Suppressor macrophage treated with lipopolysaccharide for 1 hour (primary cell): Measurements from ENCODE around the gene PIK3C2B.
"Not testable (repeated sequence)": the region's sequence is repeated elsewhere in the genome, so short reads cannot be mapped to it uniquely, and the experiment has no call there.

ENCODE experiments used
- DNase-seq, 3 donors: peaks; one replicate each; pipeline ENCODE4 v3.0.0-alpha.2; 2020 to 2022

Gene PIK3C2B

GRCh38 chr1:204507317-204508105, 12.9 kb upstream of the PIK3C2B start:
- peak; percentile 40 to 56 (median 47) for DNase-seq

DNA sequence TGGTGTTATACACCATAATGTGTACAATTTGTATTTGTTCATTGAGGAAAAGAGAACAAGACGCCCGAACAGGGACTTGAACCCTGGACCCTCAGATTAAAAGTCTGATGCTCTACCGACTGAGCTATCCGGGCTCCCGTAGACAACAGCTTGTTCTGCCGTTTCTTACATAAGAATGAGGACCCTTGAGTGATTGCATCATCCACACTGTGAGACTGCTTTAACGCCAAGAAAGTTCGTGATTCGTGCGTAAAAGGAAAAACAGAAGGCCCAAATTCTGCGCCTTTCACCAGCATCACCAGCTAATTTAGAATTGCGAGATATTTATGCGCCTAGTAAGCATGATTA, 12.3 kb upstream of the PIK3C2B start:
- DNase-seq = peak; percentile 86 to 95 (median 95)

DNA sequence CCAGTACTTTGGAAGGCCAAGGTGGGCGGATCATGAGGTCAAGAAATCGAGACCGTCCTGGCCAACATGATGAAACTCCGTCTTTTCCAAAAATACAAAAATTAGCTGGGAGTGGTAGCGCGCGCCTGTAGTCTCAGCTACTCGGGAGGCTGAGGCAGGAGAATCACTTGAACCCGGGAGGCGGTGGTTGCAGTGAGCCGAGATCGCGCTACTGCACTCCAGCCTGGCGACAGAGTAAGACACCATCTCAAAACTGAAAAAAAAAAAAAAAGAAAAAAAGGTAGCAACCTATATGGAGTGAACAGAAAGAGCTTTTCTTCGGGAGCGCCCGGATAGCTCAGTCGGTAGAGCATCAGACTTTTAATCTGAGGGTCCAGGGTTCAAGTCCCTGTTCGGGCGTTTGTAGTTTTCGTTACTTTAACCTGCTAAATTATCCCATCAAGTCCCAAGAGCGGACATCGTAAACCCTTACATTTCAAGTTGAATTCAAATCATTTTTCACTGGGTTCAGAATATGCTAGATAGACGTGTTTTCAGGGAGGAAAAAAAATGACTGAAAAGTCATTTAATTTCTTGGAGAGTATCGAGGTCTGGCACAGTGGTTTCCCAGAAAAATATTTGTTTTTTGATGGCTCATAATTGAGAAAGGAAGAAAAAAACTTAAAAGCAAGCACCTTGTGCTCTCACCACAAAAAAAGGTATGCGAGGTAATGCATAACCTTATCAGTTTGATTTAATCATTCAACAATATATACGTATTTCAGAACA, 11.8 kb upstream of the PIK3C2B start:
- peak; percentile 84 to 93 (median 88) for DNase-seq

- DNase-seq = no peak
Measured at GRCh38 chr1:204505674-204506200, 11.1 kb upstream of the PIK3C2B start.

GRCh38 chr1:204503913-204504519, 9.4 kb upstream of the PIK3C2B start:
- no peak for DNase-seq

GRCh38 chr1:204503122-204503912, 8.7 kb upstream of the PIK3C2B start:
- peak; percentile 78 to 91 (median 88) for DNase-seq

- DNase-seq = no peak
Measured at GRCh38 chr1:204502241-204502640, 7.6 kb upstream of the PIK3C2B start.

GRCh38 chr1:204499511-204500468, 5.2 kb upstream of the PIK3C2B start:
- no peak for DNase-seq

GRCh38 chr1:204498981-204499380, 4.4 kb upstream of the PIK3C2B start:
- peak; percentile 46 to 65 (median 53) for DNase-seq

- DNase-seq = no peak
Measured at GRCh38 chr1:204495777-204496176, 1.2 kb upstream of the PIK3C2B start.

DNA sequence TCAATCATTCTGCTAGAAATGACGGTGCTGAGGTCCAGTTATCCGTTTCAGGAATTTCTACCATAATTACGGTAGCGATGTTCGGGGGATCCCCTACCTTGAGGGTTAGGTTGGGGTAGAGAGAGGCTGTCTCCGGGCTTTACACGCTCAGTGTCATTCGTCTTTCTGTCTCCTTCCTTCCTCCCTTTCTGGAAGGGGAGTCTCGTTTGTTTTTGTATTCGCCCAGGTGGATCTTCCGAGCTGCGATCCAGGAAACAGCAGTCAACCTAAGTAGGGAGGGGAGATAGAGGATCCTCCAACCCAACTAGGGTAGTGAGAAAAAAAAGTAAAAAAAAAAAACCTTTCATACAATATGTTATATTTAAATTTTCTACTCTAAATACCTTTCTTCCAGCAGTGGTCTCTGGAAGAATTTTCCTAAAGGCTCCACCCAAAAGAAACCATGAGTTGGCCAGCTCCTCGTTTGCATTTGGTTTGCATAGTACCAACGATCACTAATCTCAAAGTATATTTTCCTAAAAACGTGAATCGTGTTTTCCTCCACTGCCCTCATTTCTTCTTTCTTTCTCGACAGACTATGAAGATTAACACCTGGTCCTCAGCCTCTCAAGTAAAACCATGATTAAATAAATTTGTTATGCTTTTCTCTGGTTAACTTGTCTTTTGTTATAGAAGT, 611 bp upstream of the PIK3C2B start:
- no peak for DNase-seq

- DNase-seq = peak in 2 of 3 donors; percentile 26 to 42
Measured at GRCh38 chr1:204493984-204494280, 673 bp downstream of the PIK3C2B start.

- DNase-seq = peak in 2 of 3 donors; percentile 25 to 33
Measured at GRCh38 chr1:204493145-204493983, 1.2 kb downstream of the PIK3C2B start.

- no peak for DNase-seq
Measured at GRCh38 chr1:204491655-204492054, 3.0 kb downstream of the PIK3C2B start.

DNA sequence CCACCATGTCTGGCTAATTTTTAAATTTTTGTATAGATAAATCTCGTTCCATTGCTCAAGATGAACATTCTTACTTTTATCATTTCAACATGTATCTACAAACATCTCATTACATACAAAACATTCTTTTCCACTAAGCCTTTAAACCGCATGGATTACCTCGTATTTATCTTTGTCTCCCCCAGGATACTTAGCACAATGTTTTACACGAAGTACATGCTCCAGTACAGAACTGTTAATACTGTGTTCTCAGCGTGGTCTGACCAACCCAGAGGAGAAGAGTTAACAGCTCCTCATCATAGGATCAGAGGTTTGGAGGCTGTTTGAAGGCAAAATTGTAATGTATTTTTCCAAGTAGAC, 7.4 kb downstream of the PIK3C2B start:
- no peak for DNase-seq

DNA sequence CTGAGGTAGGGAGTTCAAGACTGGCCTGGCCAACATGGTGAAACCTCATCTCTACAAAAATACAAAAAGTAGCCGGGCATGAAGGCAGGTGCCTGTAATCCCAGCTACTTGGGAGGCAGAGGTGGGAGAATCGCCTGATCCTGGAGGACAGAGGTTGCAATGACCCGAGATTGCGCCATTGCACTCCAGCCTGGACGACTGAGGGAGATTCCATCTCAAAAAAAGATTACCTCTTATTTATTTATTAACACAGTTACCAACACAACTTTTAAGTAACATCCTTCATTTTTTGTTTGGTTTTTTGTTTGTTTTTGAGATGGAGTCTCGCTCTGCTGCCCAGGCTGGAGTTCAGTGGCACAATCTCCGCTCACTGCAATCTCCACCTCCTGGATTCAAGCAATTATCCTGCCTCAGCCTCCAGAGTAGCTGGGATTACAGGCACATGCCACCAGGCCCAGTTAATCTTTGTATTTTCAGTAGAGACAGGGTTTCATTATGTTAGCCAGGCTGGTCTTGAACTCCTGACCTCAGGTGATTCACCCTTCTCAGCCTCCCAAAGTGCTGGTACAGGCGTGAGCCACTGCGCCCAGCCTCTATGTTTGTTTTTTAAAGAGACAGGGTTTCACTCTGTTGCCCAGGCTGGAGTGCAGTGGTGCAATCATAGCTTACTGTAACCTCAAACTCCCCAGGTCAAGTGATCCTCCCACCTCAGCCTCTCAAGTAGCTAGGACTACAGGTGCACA, 7.9 kb downstream of the PIK3C2B start:
- not testable (repeated sequence) for DNase-seq

- no peak for DNase-seq
Measured at GRCh38 chr1:204483791-204484190, 10.8 kb downstream of the PIK3C2B start.

DNA sequence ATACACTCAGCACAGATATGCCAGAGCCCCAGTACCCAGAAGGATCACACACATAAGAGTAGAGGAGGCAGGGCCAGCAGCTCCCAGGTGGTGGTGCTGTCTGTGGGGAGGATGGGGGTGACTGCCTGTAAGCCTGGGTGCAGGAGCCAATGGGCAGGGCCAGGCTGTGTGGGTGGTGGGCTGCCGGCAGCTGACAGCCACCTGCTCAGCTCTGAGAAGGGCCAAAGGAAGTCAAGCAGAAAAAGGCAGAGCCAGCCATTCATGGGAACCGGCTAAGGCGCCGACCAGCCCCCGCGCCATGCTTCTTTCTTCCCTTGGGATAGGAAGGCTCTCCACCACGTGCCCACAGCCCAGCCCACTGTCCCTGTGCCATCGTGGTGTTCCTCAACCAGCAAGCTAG, 14.1 kb downstream of the PIK3C2B start:
- DNase-seq = no peak

DNA sequence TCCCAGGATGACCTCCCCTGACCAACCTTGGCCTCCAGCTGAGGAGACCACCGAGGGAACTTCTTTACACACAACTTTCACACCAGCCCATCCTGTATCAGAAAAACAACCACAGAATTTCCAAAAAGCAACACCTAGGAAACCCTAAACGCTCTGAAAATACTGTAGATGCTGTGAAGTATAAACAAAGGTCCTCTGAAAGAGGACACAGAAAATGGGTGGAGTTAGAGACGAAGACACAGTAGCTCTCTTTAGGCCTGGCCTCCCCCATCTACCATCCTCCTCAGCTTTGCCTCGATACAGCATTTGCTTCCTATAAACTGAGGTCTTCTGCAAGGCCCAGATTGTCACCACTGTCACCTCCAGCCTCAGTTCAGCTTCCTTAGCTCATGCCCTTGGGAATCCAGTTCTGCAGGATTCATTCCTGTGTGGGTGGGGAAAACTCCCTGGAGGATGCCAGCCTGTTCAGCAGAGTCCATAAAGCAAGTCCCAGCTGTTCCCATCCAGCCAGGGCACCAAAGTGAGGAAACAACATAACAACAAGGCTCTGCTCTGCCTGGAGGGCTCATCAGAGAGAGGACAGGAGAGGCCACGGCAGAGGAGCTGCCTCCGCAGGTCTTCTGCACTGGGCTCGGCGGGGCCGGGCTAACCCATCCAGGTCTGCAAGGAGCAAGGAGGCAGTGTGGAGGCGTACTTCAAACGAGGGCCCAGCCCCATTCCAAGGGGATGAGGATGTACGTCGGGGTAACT, 15.0 kb downstream of the PIK3C2B start:
- DNase-seq = no peak
